Measurements from ENCODE around the gene NDUFA13. TPM values are rescaled to one million over a fixed set of nuclear protein-coding genes. Genes with fewer than 3 reads are reported as not detected.

Gene NDUFA13
- total RNA-seq, 1 experiment from 2014 or later, result 489 TPM

DNA sequence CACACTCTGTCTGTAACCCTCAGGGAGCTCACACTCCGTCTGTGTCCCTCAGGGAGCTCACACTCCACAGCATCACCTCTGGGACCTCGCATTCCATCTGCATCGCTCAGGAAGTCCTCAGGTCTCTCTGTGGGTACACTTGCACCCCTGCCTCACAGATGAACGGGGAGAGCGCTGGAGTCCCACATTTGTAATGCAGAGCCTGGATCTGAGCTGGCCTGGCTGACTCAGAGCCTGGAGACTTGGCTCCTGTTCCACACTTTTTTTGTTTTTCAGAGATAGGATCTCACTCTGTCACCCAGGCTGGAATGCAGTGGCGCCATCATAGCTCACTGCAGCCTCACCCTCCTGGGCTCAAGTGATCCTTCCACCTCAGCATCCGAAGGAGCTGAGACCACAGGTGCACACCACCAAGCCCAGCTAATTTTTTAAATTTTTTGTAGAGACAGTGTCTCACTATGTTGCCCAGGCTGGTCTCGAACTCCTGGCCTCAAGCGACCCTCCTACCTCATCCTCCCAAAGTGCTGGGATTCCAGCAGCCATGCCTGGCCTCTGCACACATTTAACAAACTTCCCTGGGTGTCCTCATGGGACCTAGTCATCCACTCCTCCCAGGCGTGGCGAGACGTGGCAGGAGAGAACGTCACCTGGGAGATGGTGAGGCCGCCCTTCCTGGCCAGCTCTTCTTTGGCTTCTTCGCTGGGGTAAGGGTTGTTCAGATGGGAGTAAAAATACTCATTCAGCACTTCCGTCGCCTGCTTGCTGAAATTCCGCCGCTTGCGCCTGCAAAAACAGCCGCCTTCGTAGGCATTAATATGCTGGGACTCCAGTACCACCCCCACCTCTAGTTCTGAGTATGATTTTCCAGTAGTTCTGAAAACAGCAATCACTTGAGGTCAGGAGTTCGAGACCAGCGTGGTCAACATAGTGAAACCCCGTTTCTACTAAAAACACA lies 53.1 kb downstream of the NDUFA13 start:
- Histone ChIP-seq H3K23ac (ENCODE audit: insufficient read length, low read depth, low read length) (no peak overlapping the region), H3K56ac (ENCODE audit: insufficient read length, low read depth, low read length) (no peak overlapping the region), H3K79me1 (ENCODE audit: insufficient read depth, low read depth, low read length, poor library complexity, severe bottlenecking) (no peaks in the 10 kb centered on the region), H2AFZ (ENCODE audit: low read length) (no peak overlapping the region), H3K4me2 (ENCODE audit: insufficient read depth, insufficient read length, low read length) (no peak overlapping the region), H2AK5ac (ENCODE audit: insufficient read length, low read length) (no peak overlapping the region), H2BK5ac (ENCODE audit: insufficient read length, low read length) (no peak overlapping the region), H3K4me1 (ENCODE audit: insufficient read depth, low read length) (no peaks in the 10 kb centered on the region), H2BK15ac (ENCODE audit: low read depth, low read length) (no peak overlapping the region), H2BK120ac (ENCODE audit: low read depth, low read length, poor library complexity, severe bottlenecking) (no peak overlapping the region), H2BK20ac (ENCODE audit: low read depth, low read length, poor library complexity, severe bottlenecking) (no peak overlapping the region), H4K20me1 (ENCODE audit: control insufficient read depth, insufficient read depth, insufficient read length) (no peaks in the 10 kb centered on the region), H3K18ac (ENCODE audit: insufficient read length, low read depth, low read length) (no peak overlapping the region), H3K9ac (ENCODE audit: extremely low read depth, insufficient read length, low read length) (no peak overlapping the region), H4K5ac (ENCODE audit: insufficient read length, low read depth, low read length) (no peak overlapping the region), H2BK12ac (ENCODE audit: insufficient read length, low read depth, low read length) (no peak overlapping the region), H3K4ac (ENCODE audit: low read depth, low read length) (no peak overlapping the region), H3K23me2 (ENCODE audit: insufficient read length, low read depth, low read length, poor library complexity, severe bottlenecking) (no peaks in the 10 kb centered on the region), H3K27me3 (ENCODE audit: insufficient read depth, low read length) (no peaks in the 10 kb centered on the region), H4K8ac (replicated peaks; ENCODE audit: insufficient read length, low read depth, low read length) (no peak overlapping the region), H3K79me2 (ENCODE audit: insufficient read depth, low read length) (no peaks in the 10 kb centered on the region), H3K27ac (ENCODE audit: insufficient read length, low read depth, low read length) (no peak overlapping the region), H4K91ac (ENCODE audit: insufficient read length, low read depth, low read length) (no peak overlapping the region), H3T11ph (ENCODE audit: low read length) (no peak overlapping the region), H3K14ac (ENCODE audit: insufficient read depth, low read length) (no peak overlapping the region), H3K9me3 (ENCODE audit: control insufficient read depth, low read depth, low read length) (no peaks in the 10 kb centered on the region)
- H3K4me1 Mint-ChIP-seq, result peaks cover 8 to 9% of the 10 kb centered on the region in 2 experiments; a peak in 3 of 4 replicates
- H3K9me3 Mint-ChIP-seq, result peaks cover 0 to 3% of the 10 kb centered on the region in 2 experiments; a peak in 1 of 5 replicates
- H3K4me3 Mint-ChIP-seq, result peak overlapping the region in 1 of 2 experiments; percentile 26; a peak in 1 of 5 replicates
- no CpG with 5 or more reads among the region's 25 CpGs for WGBS (ENCODE audit: extremely low coverage, insufficient read length, low lambda C conversion rate)
- peaks cover 15 to 21% (median 15%) of the 10 kb centered on the region in 3 experiments for H3K36me3 Mint-ChIP-seq (ENCODE audit: insufficient read depth in 1 of 3, low read depth in 3 of 3)
- no peak overlapping the region for H3K27ac Mint-ChIP-seq
- TF ChIP-seq, protein P1, sequence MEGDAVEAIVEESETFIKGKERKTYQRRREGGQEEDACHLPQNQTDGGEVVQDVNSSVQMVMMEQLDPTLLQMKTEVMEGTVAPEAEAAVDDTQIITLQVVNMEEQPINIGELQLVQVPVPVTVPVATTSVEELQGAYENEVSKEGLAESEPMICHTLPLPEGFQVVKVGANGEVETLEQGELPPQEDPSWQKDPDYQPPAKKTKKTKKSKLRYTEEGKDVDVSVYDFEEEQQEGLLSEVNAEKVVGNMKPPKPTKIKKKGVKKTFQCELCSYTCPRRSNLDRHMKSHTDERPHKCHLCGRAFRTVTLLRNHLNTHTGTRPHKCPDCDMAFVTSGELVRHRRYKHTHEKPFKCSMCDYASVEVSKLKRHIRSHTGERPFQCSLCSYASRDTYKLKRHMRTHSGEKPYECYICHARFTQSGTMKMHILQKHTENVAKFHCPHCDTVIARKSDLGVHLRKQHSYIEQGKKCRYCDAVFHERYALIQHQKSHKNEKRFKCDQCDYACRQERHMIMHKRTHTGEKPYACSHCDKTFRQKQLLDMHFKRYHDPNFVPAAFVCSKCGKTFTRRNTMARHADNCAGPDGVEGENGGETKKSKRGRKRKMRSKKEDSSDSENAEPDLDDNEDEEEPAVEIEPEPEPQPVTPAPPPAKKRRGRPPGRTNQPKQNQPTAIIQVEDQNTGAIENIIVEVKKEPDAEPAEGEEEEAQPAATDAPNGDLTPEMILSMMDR (conservative IDR thresholded peaks at IDR 0.05), result no peak
- H3K27me3 Mint-ChIP-seq (ENCODE audit: low read depth), result peaks cover 13% of the 10 kb centered on the region
- no peak for DNase-seq

All from H9 (cell line).